ENCODE measurements around the gene ZFAND5. TPM values are rescaled to one million over a fixed set of nuclear protein-coding genes. Genes with fewer than 3 reads are reported as not detected.

The ZFAND5 gene
- total RNA-seq, 1 donor from 2014 or later: 174 TPM

DNA sequence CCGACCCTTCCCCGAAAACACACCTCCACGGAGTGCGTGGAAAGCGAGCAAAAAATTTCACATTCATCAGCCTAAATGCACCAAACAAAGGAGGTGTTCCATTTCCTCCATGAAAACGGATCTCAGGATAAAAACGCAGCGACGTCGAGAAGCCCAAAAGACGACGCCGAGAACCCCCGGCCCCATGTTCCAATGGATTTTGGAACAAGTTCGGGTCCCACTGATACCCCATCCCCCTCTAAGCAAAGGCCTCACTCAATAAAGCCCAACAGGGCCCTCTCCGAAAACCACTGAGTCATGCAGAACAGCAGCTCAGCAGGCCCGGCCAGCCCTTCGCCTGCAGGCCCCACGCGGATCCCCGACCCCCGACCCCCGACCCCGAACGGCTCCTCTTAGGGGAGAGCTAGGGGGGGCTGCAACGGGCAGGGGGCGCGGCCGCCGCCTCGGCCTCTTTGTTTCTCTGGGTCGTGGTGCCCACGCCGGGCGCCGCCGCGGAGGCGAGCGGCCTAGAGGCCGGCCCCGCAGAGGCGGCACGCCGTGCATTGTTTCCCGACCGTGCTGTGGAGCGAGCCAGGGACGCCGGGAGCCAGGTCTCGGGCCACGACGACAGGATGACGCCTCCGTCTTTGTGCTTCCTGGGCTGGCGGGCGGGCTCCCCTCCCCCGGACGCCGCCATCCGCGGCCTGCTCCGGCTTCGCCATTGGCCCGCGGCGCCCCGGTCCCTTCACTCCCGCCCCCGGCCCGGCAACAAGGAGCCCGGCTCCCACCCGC, 915 bp downstream of the ZFAND5 start:
- peak; percentile 45 for ATAC-seq
- peak; percentile 84 for DNase-seq
- intact Hi-C loops (cut with micrococcal nuclease): no loop called here

DNA sequence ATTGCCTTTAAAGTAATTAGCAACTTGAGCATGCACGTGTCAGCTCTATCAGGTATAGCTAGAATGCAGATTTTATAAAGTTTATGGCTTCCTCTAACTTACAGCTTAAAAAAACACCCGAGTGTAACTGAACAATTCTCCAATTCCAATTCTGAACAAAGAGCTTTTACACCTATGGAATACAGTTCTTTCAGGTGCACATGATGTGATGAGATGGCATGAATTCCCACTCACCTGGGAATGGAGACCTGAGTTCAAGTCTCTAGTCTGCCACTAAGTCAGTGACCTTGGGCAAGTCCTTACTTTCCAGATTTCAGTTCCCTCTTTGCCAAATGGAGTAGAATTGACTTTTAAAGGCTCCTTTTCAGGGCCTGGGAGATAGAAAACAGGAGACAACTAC, 1.8 kb downstream of the ZFAND5 start:
- intact Hi-C loops (cut with micrococcal nuclease): no loop called here
- DNase-seq: no peak
- ATAC-seq: no peak

DNA sequence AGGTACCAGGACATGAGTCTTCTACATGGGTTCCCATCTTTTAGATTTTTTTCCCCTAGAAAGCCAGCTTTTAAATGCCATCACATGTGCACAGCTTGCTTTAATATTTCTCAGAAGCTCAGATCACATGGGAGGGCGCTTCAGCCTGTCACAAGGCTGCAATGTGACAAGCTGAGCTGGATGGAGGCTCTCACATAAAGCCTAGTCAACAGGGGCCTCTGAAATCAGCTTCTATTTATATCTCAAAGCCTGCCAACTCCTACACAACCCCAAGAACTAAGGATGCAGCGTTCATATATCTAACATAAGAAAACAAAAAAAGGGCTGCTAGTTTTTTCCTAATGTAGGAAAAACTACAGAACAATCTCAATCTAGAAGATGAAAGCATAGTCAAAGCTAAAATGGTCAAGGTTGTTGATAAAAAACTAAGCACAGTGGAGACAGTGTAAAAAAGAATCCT, 2.3 kb downstream of the ZFAND5 start:
- DNase-seq (peak; percentile 59), ATAC-seq (peak; percentile 42)
- intact Hi-C loops (cut with micrococcal nuclease): no loop called here

- no peak for DNase-seq
- ATAC-seq: no peak
- intact Hi-C loops (cut with micrococcal nuclease): no loop called here
These were observed 2.9 kb downstream of the ZFAND5 start for GRCh38 chr9:72362118-72362531.

GRCh38 chr9:72361217-72361616, 3.8 kb downstream of the ZFAND5 start:
- intact Hi-C loops (cut with micrococcal nuclease): no loop called here
- no peak for DNase-seq
- ATAC-seq: no peak

DNA sequence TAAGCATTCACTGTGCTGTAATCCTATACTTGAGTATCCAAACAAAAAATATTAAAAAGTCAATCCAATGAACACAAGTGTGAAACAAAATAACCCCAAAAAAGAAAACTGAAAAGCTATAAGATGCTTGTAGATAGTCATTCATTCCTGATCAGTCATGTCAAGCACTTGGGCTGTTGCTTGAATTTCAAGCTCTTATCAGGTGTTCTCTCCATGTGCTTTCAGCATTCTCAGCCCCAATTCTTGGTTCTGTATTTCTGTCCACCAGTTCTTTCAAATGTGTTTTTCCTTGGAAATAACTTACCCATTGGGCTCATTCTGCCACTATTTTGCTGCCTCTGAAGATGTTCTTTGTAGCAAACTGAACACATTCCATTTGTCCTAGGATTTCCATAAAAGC, 4.7 kb downstream of the ZFAND5 start:
- no peak for DNase-seq
- no peak for ATAC-seq
- intact Hi-C loops (cut with micrococcal nuclease): no loop called here

- intact Hi-C loops (cut with micrococcal nuclease): no loop called here
- peak; percentile 19 for ATAC-seq
- no peak for DNase-seq
These were observed 8.9 kb downstream of the ZFAND5 start for GRCh38 chr9:72356041-72356582.

GRCh38 chr9:72355153-72355552, 9.9 kb downstream of the ZFAND5 start:
- DNase-seq: no peak
- no peak for ATAC-seq
- intact Hi-C loops (cut with micrococcal nuclease): no loop called here

GRCh38 chr9:72354704-72355103, 10.3 kb downstream of the ZFAND5 start:
- no peak for DNase-seq
- intact Hi-C loops (cut with micrococcal nuclease): no loop called here
- no peak for ATAC-seq

GRCh38 chr9:72353455-72354116, 11.4 kb downstream of the ZFAND5 start:
- intact Hi-C loops (cut with micrococcal nuclease): no loop called here
- DNase-seq (no peak), ATAC-seq (no peak)

DNA sequence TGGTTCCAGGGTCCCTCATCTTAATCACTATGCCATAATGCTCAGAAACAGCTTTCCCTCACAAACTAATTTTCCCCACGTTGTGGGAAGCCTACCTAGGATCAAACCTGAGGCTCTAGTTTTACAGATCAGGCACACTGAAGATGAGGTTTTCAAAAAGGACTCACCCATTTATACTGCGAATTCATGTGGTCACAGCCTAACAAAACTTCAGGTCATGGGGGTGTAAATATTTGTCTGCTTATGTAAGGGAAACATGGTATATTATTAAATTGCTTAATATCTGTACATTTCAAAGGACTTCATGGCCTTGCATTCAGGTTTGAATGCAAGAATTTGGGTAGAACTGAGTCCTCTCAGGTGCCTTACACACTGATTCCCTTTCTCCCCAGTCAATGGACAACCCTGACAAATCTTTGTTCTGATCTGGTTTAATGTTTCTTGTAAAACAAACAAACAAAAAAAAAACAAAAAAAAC, 12.1 kb downstream of the ZFAND5 start:
- DNase-seq (no peak), ATAC-seq (no peak)
- intact Hi-C loops (cut with micrococcal nuclease): no loop called here

GRCh38 chr9:72351538-72352453, 13.2 kb downstream of the ZFAND5 start:
- DNase-seq: peak; percentile 58
- intact Hi-C loops (cut with micrococcal nuclease): no loop called here
- peak; percentile 88 for ATAC-seq

DNA sequence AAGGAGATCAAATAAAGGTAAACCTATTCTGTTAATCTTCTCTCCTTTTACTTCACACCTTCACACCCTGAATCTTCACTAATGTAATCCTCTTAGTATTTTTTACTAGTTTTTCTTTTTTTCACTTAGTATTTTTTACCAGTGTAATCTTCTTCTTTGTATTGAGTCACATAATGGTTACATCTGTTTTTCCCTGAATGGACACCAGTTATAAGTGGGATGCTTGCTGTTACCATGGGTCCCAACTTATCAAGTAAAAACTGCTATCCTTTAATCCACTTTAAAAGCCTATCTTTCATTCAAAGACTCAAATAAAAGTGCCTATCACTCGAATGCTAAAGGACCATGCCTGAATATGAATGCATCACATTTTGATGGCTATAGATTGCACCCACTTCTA, 15.1 kb downstream of the ZFAND5 start:
- DNase-seq: no peak
- intact Hi-C loops (cut with micrococcal nuclease): no loop called here
- ATAC-seq: no peak

DNA sequence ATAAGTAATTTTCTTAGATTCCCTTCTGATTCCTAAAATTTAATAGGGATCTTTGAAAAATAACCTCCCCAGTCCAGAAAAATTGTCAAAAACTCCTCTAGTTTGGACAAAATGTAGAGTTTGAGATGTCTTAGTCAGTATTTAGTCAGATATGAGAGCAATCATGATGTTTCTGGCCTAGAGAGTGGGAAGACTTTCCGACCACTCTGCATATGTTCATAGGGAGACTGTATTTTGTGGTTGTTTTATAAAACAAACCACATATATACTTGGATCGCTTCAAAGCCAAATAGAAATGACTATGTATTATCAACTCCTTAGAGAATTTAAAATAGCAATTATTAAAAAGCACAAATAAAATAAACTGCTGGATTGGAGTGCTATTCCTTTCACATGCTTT, 15.8 kb downstream of the ZFAND5 start:
- intact Hi-C loops (cut with micrococcal nuclease): no loop called here
- DNase-seq (no peak), ATAC-seq (no peak)

GRCh38 chr9:72346333-72346732, 18.7 kb downstream of the ZFAND5 start:
- intact Hi-C loops (cut with micrococcal nuclease): no loop called here
- no peak for DNase-seq
- ATAC-seq: no peak

GRCh38 chr9:72338631-72339030, 26.4 kb downstream of the ZFAND5 start:
- ATAC-seq (no peak), DNase-seq (no peak)
- intact Hi-C loops (cut with micrococcal nuclease): no loop called here

DNA sequence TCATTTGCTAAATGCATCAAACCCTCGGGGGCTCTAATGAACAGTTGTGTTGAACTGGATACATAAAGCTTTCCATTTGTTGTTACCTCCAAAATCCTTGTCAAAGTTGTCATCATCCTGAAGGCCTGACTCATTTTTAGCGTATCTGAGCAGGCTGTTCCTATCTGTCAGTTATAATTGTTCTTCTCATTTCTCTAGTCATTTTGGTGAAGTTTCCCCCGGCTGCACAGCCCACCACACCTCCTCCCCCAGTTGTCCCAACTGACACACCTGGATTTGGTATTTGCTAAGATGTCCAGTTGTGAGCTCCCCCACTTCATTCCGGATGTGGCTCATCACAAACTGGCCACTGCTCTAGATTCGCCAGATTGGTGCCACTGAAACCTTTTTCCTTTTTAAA, 27.7 kb downstream of the ZFAND5 start:
- no peak for ATAC-seq
- no peak for DNase-seq
- intact Hi-C loops (cut with micrococcal nuclease): no loop called here

- ATAC-seq (no peak), DNase-seq (no peak)
- intact Hi-C loops (cut with micrococcal nuclease): no loop called here
These were observed 30.2 kb downstream of the ZFAND5 start for GRCh38 chr9:72334658-72335337.

DNA sequence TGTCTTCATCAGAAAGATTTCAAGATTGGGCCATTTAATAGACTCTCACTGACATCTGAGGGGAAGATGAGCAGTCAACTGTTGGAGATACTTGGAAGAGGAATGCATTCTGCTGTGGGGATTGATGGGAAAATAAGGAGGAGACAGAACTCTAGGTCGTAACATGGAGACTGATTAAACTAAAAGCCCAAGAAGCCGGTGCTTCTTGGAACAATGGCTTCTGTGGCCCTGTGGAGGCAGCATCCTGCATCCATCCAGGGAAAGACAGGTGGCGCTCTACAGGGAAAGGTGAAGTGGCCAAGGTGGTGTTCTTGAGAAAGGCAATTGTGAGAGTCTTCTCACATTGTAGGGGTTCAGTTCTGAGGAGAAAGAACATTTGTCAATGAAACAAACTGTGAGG, 31.3 kb downstream of the ZFAND5 start:
- no peak for DNase-seq

More for the DNA sequence above, 31.3 kb downstream of the ZFAND5 start:
- intact Hi-C loops (cut with micrococcal nuclease): no loop called here
- no peak for ATAC-seq

Data from left ventricle myocardium superior (tissue), 1 donor.